Transverse colon (tissue), 4 donors: ENCODE measurements around the gene CABCOCO1. TPM values are rescaled to one million over a fixed set of nuclear protein-coding genes. Genes with fewer than 3 reads are reported as not detected.
A peak's percentile ranks its signal among the peaks of the same experiment; 100 is the strongest.

ENCODE experiments used
- DNase-seq: peaks from one replicate; pipeline ENCODE4 v3.0.0-alpha.2; 2019
- H3K27ac ChIP-seq, 4 donors: fragments of 200-600 bp; sonication (generic); 2 replicates each; pipeline ENCODE4 v1.5.1; 2016 to 2018; ENCODE audit warnings: inconsistent platforms in 4 of 4
- H3K27me3 ChIP-seq: fragments of 200-600 bp; sonication (generic); 2 replicates; pipeline ENCODE4 v1.5.1; 2017; ENCODE audit warnings: inconsistent platforms
- H3K36me3 ChIP-seq, 4 donors: fragments of 200-600 bp; sonication (generic); 2 replicates each; pipeline ENCODE4 v1.5.1; 2017 to 2019; ENCODE audit warnings: inconsistent platforms in 4 of 4
- H3K4me1 ChIP-seq, 4 donors: fragments of 200-600 bp; sonication (generic); 2 replicates each; pipeline ENCODE4 v1.5.1; 2017 to 2020; ENCODE audit warnings: inconsistent platforms in 4 of 4
- H3K4me3 ChIP-seq, 4 donors: fragments of 200-600 bp; sonication (generic); 1 replicate in 1 of 4; 2 replicates in 3 of 4; pipeline versions ENCODE4 v1.5.1 to v1.6.1; 2017 to 2019; ENCODE audit warnings: inconsistent platforms in 4 of 4
- H3K9me3 ChIP-seq, 2 donors: fragments of 200-600 bp; sonication (generic); 2 replicates each; pipeline ENCODE4 v1.5.1; 2017 to 2019; ENCODE audit warnings: inconsistent platforms in 2 of 2
- CTCF ChIP-seq, 5 experiments: fragments of 200-600 bp in 3 of 5; fragments of 450-650 bp in 2 of 5; sonication (generic) in 3 of 5; IDR thresholded peaks; 1 replicate in 2 of 5; 2 replicates in 3 of 5; pipeline ENCODE4 v1.5.1; 2016 to 2017; ENCODE audit warnings: antibody characterized with exemption in 5 of 5, inconsistent platforms in 3 of 5, mild to moderate bottlenecking in 2 of 5, moderate library complexity in 1 of 5
- EP300 ChIP-seq: sonication (generic); formaldehyde crosslinking; IDR thresholded peaks from one replicate; pipeline ENCODE4 v1.6.1; 2017; ENCODE audit warnings: antibody characterized with exemption, low read depth
- POLR2A ChIP-seq: fragments of 450-650 bp; IDR thresholded peaks from one replicate; pipeline ENCODE4 v1.6.1; 2016; ENCODE audit warnings: antibody characterized with exemption, mild to moderate bottlenecking, moderate library complexity
- POLR2AphosphoS5 ChIP-seq, 3 donors: sonication (generic); formaldehyde crosslinking; IDR thresholded peaks; one replicate each; pipeline ENCODE4 v1.6.1; 2016; ENCODE audit warnings: antibody characterized with exemption in 3 of 3
- WGBS, 2 donors: methylation state at CpG; one replicate each; pipeline ENCODE4 v1.1.5; 2018; ENCODE audit warnings: low coverage in 1 of 2; 5-methylcytosine and 5-hydroxymethylcytosine counted together
- in situ Hi-C, 4 donors: fragments of 200-750 bp; cut with MboI; loops; one replicate each; pipeline versions ENCODE4 v1.15.0 to v1.15.1; 2017; ENCODE audit warnings: low sequenced_read_pairs in 3 of 4, low pct_ligation_motif_present in 1 of 4, low pct_unique_long_range_greater_than_20kb in 1 of 4
- intact Hi-C: fragments of 100-400 bp; cut with DNase I; formaldehyde crosslinking; loops from one replicate; pipeline ENCODE4 v1.15.1; 2023; ENCODE audit warnings: low total_unique reads
- total RNA-seq, 4 donors: library from RNA; depleted of rRNA; stranded (reverse); fragments of >200 nt; gene quantifications; one replicate each; pipeline ENCODE4 v1.1.0, GENCODE V29; 2016

The CABCOCO1 gene
- not detected for total RNA-seq

GRCh38 chr10:61662794-61663259 lies at the start of gene CABCOCO1:
CABCOCO1 (plus strand) TSS chr10:61662929; CDS start chr10:61662973, 44 bp downstream.
- peak within 1 kb of the TSS; percentile 50 to 71 (median 64) for H3K27ac ChIP-seq
- DNase-seq = peak; percentile 69
- intact Hi-C loops = no loop called here
- 10% methylated on average over 43 of the region's 51 CpGs; no CpG with 5 or more reads in 1 of the 2 donors for WGBS, 2 donors
- peaks cover 0 to 10% (median 3%) of the 10 kb centered on the region in 4 donors for H3K4me1 ChIP-seq
- H3K4me3 ChIP-seq = peak within 1 kb of the TSS; percentile 40 to 68 (median 51)
- no peaks in the 10 kb centered on the region for H3K36me3 ChIP-seq
- no peaks in the 10 kb centered on the region for H3K9me3 ChIP-seq
- H3K27me3 ChIP-seq = peaks cover 9% of the 10 kb centered on the region
- TF ChIP-seq POLR2A = no peak
- no peak for TF ChIP-seq CTCF (IDR thresholded peaks at IDR 0.05)
- no peak for TF ChIP-seq EP300
- TF ChIP-seq POLR2AphosphoS5 (IDR thresholded peaks at IDR 0.05) = no peak
- in situ Hi-C loops = no loop called here

GRCh38 chr10:61613665-61614064 lies 49.1 kb upstream of the CABCOCO1 start:
- H3K27me3 ChIP-seq = no peaks in the 10 kb centered on the region
- WGBS, 2 donors = 78 to 88% methylated on average over 2 of the region's 2 CpGs
- no peak overlapping the region for H3K27ac ChIP-seq
- H3K4me1 ChIP-seq = peaks cover 0 to 4% (median 0%) of the 10 kb centered on the region in 4 donors
- intact Hi-C loops (no loop called here), in situ Hi-C loops (no loop called here)
- no peak for DNase-seq
- H3K4me3 ChIP-seq = no peak overlapping the region
- H3K9me3 ChIP-seq = no peaks in the 10 kb centered on the region
- TF ChIP-seq POLR2A = no peak
- TF ChIP-seq CTCF (IDR thresholded peaks at IDR 0.05) = no peak
- no peaks in the 10 kb centered on the region for H3K36me3 ChIP-seq

- no peak for TF ChIP-seq POLR2A
- TF ChIP-seq EP300 = no peak
- TF ChIP-seq CTCF (IDR thresholded peaks at IDR 0.05) = no peak
- TF ChIP-seq POLR2AphosphoS5 (IDR thresholded peaks at IDR 0.05) = no peak
- intact Hi-C loops (no loop called here), in situ Hi-C loops (no loop called here)
- no peaks in the 10 kb centered on the region for H3K36me3 ChIP-seq
- H3K9me3 ChIP-seq = no peaks in the 10 kb centered on the region
- H3K4me1 ChIP-seq = peaks cover 0 to 4% (median 0%) of the 10 kb centered on the region in 4 donors
- WGBS, 2 donors = 71 to 76% methylated on average over 4 of the region's 4 CpGs
- DNase-seq = no peak
- no peaks in the 10 kb centered on the region for H3K27me3 ChIP-seq
- no peak overlapping the region for H3K4me3 ChIP-seq
- H3K27ac ChIP-seq = no peak overlapping the region
Observed at GRCh38 chr10:61616611-61617010, 46.1 kb upstream of the CABCOCO1 start.

- Histone ChIP-seq H3K4me3 (no peak overlapping the region), H3K4me1 (peaks cover 0 to 4% (median 0%) of the 10 kb centered on the region in 4 donors), H3K36me3 (no peaks in the 10 kb centered on the region), H3K9me3 (no peaks in the 10 kb centered on the region), H3K27ac (no peak overlapping the region), H3K27me3 (no peaks in the 10 kb centered on the region)
- DNase-seq = no peak
- in situ Hi-C loops (no loop called here), intact Hi-C loops (no loop called here)
- TF ChIP-seq POLR2AphosphoS5 (IDR thresholded peaks at IDR 0.05) (no peak), POLR2A (no peak), EP300 (no peak), CTCF (IDR thresholded peaks at IDR 0.05) (no peak)
Observed at GRCh38 chr10:61617180-61617579, 45.5 kb upstream of the CABCOCO1 start.
